ENCODE data around the gene MTCL1.

GRCh38 chr18:8684577-8684976 lies 20.8 kb upstream of the MTCL1 start:
- TF ChIP-seq CTCF (conservative IDR thresholded peaks at IDR 0.05): no peak
- TF ChIP-seq ZFX (IDR thresholded peaks at IDR 0.05): no peak
